PC-9 (cell line): Measurements from ENCODE around the gene RAPGEF1. TPM values are rescaled to one million over a fixed set of nuclear protein-coding genes. Genes with fewer than 3 reads are reported as not detected.

Experiments
- BruUV-seq: library from RNA; stranded (reverse); fragments of 400-500 nt; replicated peaks from 2 replicates; lab custom pipeline; 2021; lab: Mats Ljungman, UMichigan
- CTCF ChIA-PET: fragments of 300-600 bp; sonication (Branson Sonifier 250); formaldehyde crosslinking; loops from one replicate; lab custom pipeline; 2022; ENCODE audit warnings: antibody characterized with exemption; lab: Charles Lee
- POLR2A ChIA-PET: fragments of 300-600 bp; sonication (Branson Sonifier 250); formaldehyde crosslinking; loops from one replicate; lab custom pipeline; 2022; ENCODE audit warnings: antibody characterized with exemption; ENCODE audit not compliant: unreplicated experiment; lab: Charles Lee
- DNase-seq, 2 experiments: peaks; one replicate each; pipeline versions ENCODE4 v3.0.0 to v3.0.0-alpha.2; 2015 to 2022; ENCODE audit warnings: mixed read lengths in 1 of 2
- H2AFZ ChIP-seq: fragments of 200-600 bp; sonication (generic); 2 replicates; pipeline ENCODE4 v1.8.1; 2017; ENCODE audit warnings: antibody characterized with exemption
- H3F3A ChIP-seq: fragments of 200-600 bp; sonication (generic); 2 replicates; pipeline ENCODE4 v1.8.1; 2017; ENCODE audit warnings: antibody characterized with exemption, mild to moderate bottlenecking, low read depth; ENCODE audit not compliant: insufficient read depth
- H3K27ac ChIP-seq: fragments of 200-600 bp; sonication (generic); 2 replicates; pipeline ENCODE4 v1.6.1; 2016; ENCODE audit warnings: mixed run types
- H3K27me3 ChIP-seq: fragments of 200-600 bp; sonication (generic); 2 replicates; pipeline ENCODE4 v1.6.1; 2016; ENCODE audit warnings: low read depth, mixed run types; ENCODE audit not compliant: insufficient read depth
- H3K36me3 ChIP-seq: fragments of 200-600 bp; sonication (generic); 2 replicates; pipeline ENCODE4 v1.6.1; 2016; ENCODE audit warnings: low read depth, mixed run types
- H3K4me1 ChIP-seq: fragments of 200-600 bp; sonication (generic); replicated peaks from 2 replicates; pipeline ENCODE4 v1.6.1; 2016; ENCODE audit warnings: mixed run types; ENCODE audit not compliant: insufficient read depth
- H3K4me2 ChIP-seq: fragments of 200-600 bp; sonication (generic); 2 replicates; pipeline ENCODE4 v1.6.1; 2017; ENCODE audit warnings: mixed run types
- H3K4me3 ChIP-seq: fragments of 200-600 bp; sonication (generic); 2 replicates; pipeline ENCODE4 v1.6.1; 2016; ENCODE audit warnings: mixed run types
- H3K79me2 ChIP-seq: fragments of 200-600 bp; sonication (generic); 2 replicates; pipeline ENCODE4 v1.6.1; 2017; ENCODE audit warnings: low read depth, mixed run types
- H3K9me2 ChIP-seq: fragments of 200-600 bp; sonication (generic); 2 replicates; pipeline ENCODE4 v1.8.1; 2017; ENCODE audit warnings: mild to moderate bottlenecking; ENCODE audit not compliant: insufficient read depth
- H3K9me3 ChIP-seq: fragments of 200-600 bp; sonication (generic); 2 replicates; pipeline ENCODE4 v1.8.1; 2016; ENCODE audit warnings: low read depth; ENCODE audit not compliant: insufficient read depth
- H4K20me1 ChIP-seq: fragments of 200-600 bp; sonication (generic); 2 replicates; pipeline ENCODE4 v1.8.1; 2017; ENCODE audit not compliant: insufficient read depth
- CTCF ChIP-seq: fragments of 200-600 bp; sonication (generic); conservative IDR thresholded peaks from 2 replicates; pipeline ENCODE4 v1.6.1; 2017; ENCODE audit warnings: mixed run types, antibody characterized with exemption, mild to moderate bottlenecking, moderate library complexity
- EZH2 ChIP-seq: fragments of 200-600 bp; sonication (generic); IDR thresholded peaks from 2 replicates; pipeline ENCODE4 v1.8.0; 2017; ENCODE audit warnings: antibody characterized with exemption, low read depth
- intact Hi-C: fragments of 100-400 bp; cut with micrococcal nuclease; formaldehyde crosslinking; loops from one replicate; pipeline ENCODE4 v1.10.0; 2022; ENCODE audit not compliant: unreplicated experiment
- total RNA-seq: library from RNA; stranded (reverse); gene quantifications from 2 replicates; pipeline ENCODE4 v1.2.3, GENCODE V29; 2021

RAPGEF1 gene
- total RNA-seq, 1 experiment from 2014 or later, result 66.5 TPM

GRCh38 chr9:131727184-131727759, 12.6 kb downstream of the RAPGEF1 start:
- Histone ChIP-seq H3K4me1 (0 out of 2 replicates have a peak, but pooled peaks cover 12% of the 10 kb centered on the region), H3F3A (peaks cover 4% of the 10 kb centered on the region; the same call in 1 of the 2 replicates), H3K27ac (no peak overlapping the region), H3K4me2 (no peak overlapping the region), H3K9me2 (no peaks in the 10 kb centered on the region), H3K79me2 (peaks cover 21% of the 10 kb centered on the region), H4K20me1 (peaks cover 13% of the 10 kb centered on the region), H3K9me3 (no peaks in the 10 kb centered on the region), H3K4me3 (no peak overlapping the region), H3K27me3 (no peaks in the 10 kb centered on the region), H3K36me3 (no peaks in the 10 kb centered on the region), H2AFZ (no peak overlapping the region)
- DNase-seq, result no peak
- ChIA-PET CTCF (no interaction called here), POLR2A (no interaction called here)
- intact Hi-C loops, result no loop called here
- BruUV-seq, result no TSS peak
- no peak for TF ChIP-seq CTCF
- TF ChIP-seq EZH2, result no peak

- no TSS peak for BruUV-seq
- no peaks in the 10 kb centered on the region for H3K4me1 ChIP-seq
- ChIA-PET CTCF (no interaction called here), POLR2A (no interaction called here)
- H3K36me3 ChIP-seq, result no peaks in the 10 kb centered on the region
- no peaks in the 10 kb centered on the region for H3F3A ChIP-seq
- no peaks in the 10 kb centered on the region for H3K27me3 ChIP-seq
- H2AFZ ChIP-seq, result no peak overlapping the region
- H3K79me2 ChIP-seq, result no peaks in the 10 kb centered on the region
- intact Hi-C loops, result no loop called here
- no peak overlapping the region for H3K27ac ChIP-seq
- H3K4me2 ChIP-seq, result no peak overlapping the region
- TF ChIP-seq CTCF (no peak), EZH2 (no peak)
- H3K4me3 ChIP-seq, result no peak overlapping the region
- no peaks in the 10 kb centered on the region for H3K9me3 ChIP-seq
- H4K20me1 ChIP-seq, result no peaks in the 10 kb centered on the region; the same call in 1 of the 2 replicates
- DNase-seq, result no peak
- no peaks in the 10 kb centered on the region for H3K9me2 ChIP-seq
These were observed 15.2 kb downstream of the RAPGEF1 start for GRCh38 chr9:131724683-131725082.

- Histone ChIP-seq H3K79me2 (no peaks in the 10 kb centered on the region), H3K4me1 (no peaks in the 10 kb centered on the region), H3K27me3 (no peaks in the 10 kb centered on the region), H3F3A (no peaks in the 10 kb centered on the region), H3K4me3 (no peak overlapping the region), H4K20me1 (no peaks in the 10 kb centered on the region; the same call in 1 of the 2 replicates), H3K9me3 (no peaks in the 10 kb centered on the region), H3K9me2 (no peaks in the 10 kb centered on the region), H3K36me3 (no peaks in the 10 kb centered on the region), H3K4me2 (no peak overlapping the region), H3K27ac (no peak overlapping the region), H2AFZ (no peak overlapping the region)
- no peak for DNase-seq
- BruUV-seq, result no TSS peak
- TF ChIP-seq EZH2 (no peak), CTCF (no peak)
- ChIA-PET POLR2A (no interaction called here), CTCF (no interaction called here)
- intact Hi-C loops, result no loop called here
These were observed 16.2 kb downstream of the RAPGEF1 start for GRCh38 chr9:131723632-131724031.
